Activated CD8-positive, alpha-beta memory T cell treated with anti-CD3 and anti-CD28 coated beads, Interleukin-2, amount 50 U/mL, for 24 hours (primary cell): ENCODE measurements around the gene COL4A1.

Experiments
- DNase-seq: peaks from one replicate; pipeline ENCODE4 v3.0.0-alpha.2; 2020; ENCODE audit errors: extremely low read depth

COL4A1 gene

GRCh38 chr13:110197471-110197870 is 109.5 kb downstream of the COL4A1 start:
- no peak for DNase-seq

DNA sequence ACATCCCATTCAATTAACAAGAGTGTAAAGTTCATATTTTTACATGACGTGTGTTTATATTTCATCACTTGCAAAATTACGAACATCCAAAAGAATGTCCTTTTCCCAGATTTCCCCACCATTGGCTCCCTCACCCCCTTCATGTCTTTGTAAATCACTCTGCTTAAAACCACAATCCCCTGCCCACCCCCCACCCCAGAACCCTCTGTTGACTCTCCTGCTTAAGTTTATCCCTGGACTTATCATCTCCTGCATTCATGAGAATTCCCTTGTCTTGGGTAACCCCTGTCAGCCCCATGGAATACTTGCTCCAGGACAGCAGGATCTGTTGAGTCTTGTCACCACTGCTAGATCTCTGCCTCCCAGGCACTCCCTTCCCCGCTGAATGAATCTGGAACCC is 109.9 kb downstream of the COL4A1 start:
- DNase-seq: no peak

GRCh38 chr13:110195547-110196485 is 111.1 kb downstream of the COL4A1 start:
- DNase-seq: no peak

DNA sequence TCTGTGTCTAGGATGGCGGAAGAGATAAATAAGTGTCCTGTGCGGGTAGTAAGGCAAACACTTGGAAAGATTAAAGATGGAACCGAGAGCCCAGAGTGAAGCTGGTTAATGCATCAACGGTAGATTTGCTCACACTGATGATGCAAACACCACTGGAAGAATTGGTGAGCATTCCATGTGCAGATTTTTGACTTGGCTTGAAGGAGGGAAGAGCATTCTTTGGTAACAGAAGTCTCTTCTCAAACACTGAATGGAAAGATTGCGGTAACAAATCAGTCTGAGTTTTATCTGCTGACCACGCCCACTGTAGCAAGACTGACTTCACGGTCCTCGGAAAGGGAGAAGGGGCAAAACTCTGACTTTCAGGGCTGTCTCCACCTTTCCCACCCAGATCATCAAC is 112.5 kb downstream of the COL4A1 start:
- DNase-seq: no peak

DNA sequence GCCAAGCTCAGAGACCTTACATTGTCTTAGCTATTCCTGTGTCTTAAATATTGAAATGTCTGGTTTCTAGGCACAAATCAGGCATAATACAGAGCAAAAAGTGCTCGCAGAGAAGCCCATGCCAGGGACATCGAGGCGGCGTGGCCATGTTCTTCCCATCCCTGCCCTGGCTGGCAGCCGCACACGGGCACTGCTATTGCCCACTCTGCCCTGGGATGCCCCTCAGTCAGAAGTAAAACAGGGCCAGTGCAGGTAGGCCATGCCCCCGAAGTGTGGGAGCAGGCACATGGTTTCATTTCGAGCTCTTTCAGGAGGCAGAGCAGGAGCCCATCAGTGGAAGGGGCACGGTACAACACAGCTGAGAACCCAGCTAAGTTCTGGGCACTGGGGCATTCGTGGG is 113.5 kb downstream of the COL4A1 start:
- no peak for DNase-seq

DNA sequence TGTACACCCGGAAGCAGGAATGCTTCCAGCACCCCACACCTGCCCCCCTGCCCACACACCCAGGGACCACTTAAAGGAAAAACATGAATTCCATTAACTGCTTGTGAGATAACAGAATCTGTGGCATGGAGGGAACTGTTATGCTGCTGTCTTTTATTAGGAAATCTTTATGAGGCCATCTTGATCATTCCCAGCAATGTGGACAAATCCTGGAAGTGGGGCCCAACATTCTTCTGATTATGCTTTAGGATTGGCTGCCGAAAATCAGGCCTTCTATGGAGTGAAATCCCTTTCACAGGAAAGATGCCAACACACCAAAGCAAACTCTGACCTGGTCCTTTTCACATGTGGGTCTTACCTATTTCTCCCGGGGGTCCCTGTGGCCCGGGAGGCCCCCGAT is 114.5 kb downstream of the COL4A1 start:
- no peak for DNase-seq

GRCh38 chr13:110187641-110188161 is 119.3 kb downstream of the COL4A1 start:
- DNase-seq: no peak

DNA sequence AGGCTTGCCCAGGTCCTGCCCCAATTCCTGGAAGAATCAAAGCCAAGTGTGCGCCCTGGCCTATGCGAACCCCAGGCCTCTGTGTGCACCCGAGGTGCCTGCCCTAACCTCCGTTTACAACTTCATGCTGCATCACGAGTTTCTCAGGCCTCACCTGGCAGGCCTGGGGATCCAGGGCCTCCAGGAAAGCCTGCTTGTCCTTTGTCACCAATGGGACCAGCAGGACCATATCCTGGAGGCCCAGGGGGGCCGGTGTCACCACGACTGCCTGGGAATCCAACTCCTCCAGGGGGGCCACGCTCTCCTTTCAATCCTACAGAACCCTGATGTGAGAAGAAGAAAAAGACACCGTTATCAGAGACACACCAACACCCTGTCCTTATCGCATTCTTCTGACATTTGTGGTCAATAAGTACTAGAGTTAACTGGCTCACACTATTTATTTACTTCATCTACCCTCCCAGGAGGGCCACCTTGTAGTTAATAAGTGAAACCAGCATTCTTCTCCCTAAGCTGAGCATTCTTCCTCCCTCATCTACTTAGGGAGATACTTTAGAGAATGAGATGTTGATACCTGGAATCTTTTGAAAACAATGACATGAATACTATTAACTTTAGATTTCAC is 120.6 kb downstream of the COL4A1 start:
- no peak for DNase-seq

DNA sequence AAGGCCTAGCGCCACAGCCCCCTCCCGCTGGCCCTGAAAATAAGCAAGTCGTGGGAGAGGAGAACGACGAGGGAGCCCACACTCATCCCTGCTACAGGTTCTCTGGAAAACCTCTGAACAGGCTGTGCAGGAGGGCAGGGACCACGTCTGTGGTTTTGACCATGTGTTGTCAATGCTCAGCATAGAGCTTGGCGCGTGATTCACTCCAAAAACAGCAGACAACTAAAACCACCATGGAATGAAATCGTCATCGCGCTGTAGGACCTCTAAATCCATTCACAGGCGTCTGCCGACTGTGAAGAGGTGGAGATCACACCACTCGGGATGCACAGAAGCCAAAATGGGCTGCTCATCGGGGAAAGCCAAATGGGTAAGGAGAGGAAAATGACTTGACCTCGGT is 121.3 kb downstream of the COL4A1 start:
- DNase-seq: no peak

DNA sequence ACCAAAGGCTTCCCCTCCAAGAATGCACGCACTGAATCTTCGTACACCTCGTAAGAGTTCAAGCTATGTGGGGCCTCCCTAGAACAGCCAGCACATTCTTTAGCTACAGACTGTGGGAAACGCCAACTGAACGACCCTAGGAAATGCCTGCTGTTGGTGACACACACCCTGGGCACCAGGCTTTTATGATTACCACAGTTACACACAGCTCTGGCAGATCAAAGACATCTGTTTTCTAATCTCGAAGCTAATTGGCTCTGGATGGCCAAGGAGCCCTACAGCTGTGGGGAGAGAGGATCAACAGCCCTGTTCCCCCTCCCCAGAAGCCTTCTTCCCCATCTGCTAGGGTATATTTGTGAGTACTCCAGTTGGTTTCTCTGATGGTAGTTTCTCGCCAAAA is 123.0 kb downstream of the COL4A1 start:
- DNase-seq: no peak

DNA sequence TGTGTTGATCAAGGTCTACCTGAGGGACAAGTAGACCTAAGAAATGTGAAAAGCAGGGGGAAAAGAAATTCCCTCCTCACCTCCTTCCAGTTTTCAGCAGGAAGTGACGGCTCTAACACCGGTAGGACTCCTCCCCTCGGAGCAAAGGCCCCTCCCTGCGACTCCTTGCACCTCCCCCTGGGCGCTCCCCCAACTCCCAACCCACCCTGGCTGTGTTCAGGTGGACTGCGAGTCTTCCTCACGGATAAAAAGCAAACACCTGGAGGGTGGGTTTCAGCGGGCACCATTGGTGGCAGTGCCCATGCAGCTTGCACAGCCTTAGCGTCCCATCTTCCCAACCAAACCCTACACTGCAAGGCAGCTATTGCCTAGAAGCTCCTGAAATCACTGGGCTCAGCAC is 124.5 kb downstream of the COL4A1 start:
- no peak for DNase-seq

DNA sequence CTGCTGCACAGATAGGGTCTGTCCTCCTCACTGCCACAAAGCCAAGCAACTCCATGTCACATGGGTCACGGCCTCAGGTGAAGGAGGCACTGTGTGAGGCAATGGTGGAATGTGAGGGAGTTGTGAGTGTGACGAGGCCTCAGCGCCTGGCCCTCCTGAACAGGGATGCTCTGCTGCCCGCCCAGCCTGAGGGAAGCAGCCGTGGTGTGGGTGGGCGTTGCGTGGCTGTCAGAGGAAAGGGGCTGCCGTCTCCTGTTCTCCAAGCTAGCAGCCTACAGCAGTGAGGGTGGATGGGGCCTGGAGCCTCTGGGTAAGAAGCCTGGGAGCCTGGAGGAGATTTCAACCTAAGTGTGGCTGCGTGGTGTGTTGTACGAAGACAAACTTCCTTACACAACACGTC is 125.0 kb downstream of the COL4A1 start:
- DNase-seq: no peak

GRCh38 chr13:110179857-110180147 is 127.2 kb downstream of the COL4A1 start:
- DNase-seq: no peak

DNA sequence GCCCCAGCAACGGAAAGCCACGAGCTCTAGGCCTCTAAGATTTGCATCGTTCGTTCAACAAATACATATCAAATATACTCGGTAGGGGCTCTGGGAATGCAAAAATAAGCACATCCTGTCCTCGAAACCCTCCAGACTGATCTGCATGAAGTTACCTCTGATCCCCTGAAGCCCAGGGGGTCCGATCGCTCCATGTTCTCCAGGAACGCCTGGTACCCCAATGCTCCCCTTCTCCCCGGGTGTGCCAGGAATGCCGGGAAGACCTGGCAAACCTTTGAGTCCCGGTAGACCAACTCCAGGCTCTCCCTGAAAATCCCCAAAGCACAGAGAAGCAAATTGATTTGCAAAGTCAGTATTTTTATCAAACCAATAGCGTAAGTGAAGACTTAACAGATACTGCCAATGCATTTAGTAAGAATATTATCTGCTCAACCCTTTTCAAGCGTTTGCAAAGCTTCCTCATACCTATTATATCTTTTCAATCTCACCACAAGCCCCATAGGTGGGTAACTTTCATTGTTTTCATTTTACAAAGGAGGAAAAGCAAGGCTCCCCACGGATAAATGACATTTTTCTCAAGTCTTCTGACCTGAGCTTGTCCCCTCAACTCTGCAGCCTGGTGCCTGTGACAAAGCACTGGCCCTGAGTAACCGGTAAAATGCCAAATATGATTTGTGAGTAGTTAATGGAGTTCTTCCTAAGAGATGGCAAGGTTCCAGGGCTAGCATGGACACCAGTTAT is 127.7 kb downstream of the COL4A1 start:
- no peak for DNase-seq

DNA sequence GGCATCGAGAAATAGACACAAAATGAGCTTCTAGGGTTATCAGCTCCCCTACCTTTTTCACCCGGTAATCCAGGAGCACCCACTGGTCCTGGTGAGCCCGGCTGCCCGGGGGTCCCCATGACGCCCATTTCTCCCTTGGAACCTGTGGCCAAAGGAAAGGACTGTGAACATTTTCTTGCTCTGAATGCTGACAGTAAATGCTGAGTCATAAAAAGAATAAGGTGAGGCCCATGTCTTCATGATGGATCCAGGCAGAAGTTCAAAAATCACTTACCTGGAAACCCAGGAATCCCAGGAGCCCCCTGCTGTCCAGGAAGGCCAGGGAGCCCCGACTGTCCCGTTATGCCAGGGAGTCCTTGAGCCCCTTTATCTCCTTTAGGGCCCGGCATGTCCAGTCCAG is 129.2 kb downstream of the COL4A1 start:
- DNase-seq: no peak

GRCh38 chr13:110176431-110176830 is 130.5 kb downstream of the COL4A1 start:
- no peak for DNase-seq

DNA sequence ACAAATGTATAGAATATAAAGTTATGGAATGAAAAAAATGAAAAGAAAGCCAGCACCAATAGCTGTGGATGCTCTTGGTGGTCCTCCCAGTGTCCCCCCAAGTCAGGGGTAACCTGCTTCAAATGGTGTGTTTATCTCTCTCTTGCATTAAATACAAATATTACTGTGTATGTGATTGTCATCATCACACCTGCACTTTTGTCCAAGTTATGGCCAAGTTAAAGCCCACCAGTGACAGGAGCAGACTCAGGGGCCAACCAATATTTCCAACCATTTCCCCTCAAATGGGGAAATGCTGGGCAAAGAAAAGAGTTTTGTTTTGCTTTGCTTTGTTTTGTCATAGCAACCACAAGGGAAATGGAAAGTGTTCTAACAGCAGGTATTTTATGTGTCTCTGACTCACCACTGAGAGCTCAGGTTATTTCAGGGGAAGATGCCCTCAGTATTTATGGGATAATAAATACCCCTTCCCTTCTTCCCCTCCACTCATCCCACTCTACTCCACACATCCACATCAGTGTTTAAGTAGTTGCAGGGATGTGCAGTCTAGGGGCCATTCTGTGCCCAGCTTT is 133.6 kb downstream of the COL4A1 start:
- DNase-seq: no peak

- no peak for DNase-seq
Measured at GRCh38 chr13:110170882-110171281, 136.1 kb downstream of the COL4A1 start.

DNA sequence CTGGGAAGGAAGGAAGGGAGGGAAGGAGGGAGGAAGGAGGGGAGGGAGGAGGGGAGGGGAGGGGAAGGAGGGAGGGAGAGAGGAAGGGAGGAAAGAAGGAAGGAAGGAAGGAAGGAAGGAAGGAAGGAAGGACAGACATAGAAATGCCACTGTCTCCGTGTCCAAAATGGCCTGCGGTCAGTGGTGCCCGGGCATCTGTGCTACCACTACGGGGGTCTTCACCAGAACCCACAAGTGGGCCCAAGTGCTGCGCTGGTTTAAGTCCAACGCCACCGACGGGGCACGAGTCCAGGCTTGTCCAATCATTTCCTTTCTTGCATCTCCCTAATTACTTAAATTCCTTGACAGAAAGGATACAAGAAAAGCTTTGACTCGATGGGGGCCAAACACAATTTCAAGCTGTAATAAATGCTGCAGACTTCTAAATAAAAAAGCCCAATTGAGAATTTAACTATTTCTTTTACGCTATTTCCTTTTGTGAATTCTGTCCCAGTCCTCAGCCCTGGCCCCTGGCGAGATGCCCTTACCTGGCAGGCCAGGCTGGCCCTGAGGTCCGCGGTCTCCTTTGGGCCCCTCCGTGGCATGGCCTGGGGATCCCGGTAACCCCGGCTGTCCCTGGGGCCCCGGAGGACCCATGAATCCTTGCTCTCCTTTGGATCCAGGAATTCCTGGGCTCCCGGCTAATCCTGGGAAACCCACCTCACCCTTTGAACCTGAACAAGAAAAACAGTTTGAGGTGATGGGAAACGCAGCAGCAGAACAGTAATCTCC is 136.8 kb downstream of the COL4A1 start:
- DNase-seq: no peak

- no peak for DNase-seq
Measured at GRCh38 chr13:110168999-110169933, 137.7 kb downstream of the COL4A1 start.
